Activated CD8-positive, alpha-beta T cell treated with anti-CD3 and anti-CD28 coated beads for 36 hours (primary cell): ENCODE data around the gene LPXN. TPM values are rescaled to one million over a fixed set of nuclear protein-coding genes. Genes with fewer than 3 reads are reported as not detected.
A peak's percentile ranks its signal among the peaks of the same experiment; 100 is the strongest.

ENCODE experiments used
- ATAC-seq: fragments of 200-7000 bp; cut with Tn5 transposase; one replicate; pipeline ENCODE4 v1.10.0; 2021; ENCODE audit warnings: mild to moderate bottlenecking, moderate library complexity
- CTCF ChIA-PET: fragments of 350-600 bp; sonication (Branson Sonifier 250); formaldehyde crosslinking; loops from one replicate; lab custom pipeline; 2021; ENCODE audit warnings: antibody characterized with exemption; lab: Charles Lee
- POLR2A ChIA-PET: fragments of 350-600 bp; sonication (Branson Sonifier 250); formaldehyde crosslinking; loops from one replicate; lab custom pipeline; 2021; ENCODE audit warnings: antibody characterized with exemption; lab: Charles Lee
- DNase-seq: peaks from one replicate; pipeline ENCODE4 v3.0.0-alpha.2; 2020
- H3K27ac Mint-ChIP-seq: one replicate; pipeline ENCODE4 v1.8.0; 2021; ENCODE audit warnings: mild to moderate bottlenecking, mixed read lengths
- H3K27me3 Mint-ChIP-seq: one replicate; pipeline ENCODE4 v1.8.0; 2021; ENCODE audit warnings: mixed read lengths
- H3K36me3 Mint-ChIP-seq: one replicate; pipeline ENCODE4 v1.8.0; 2021; ENCODE audit warnings: low read depth, mixed read lengths
- H3K4me1 Mint-ChIP-seq: one replicate; pipeline ENCODE4 v1.8.0; 2021; ENCODE audit warnings: low read depth, mixed read lengths
- H3K4me3 Mint-ChIP-seq: one replicate; pipeline ENCODE4 v1.8.0; 2021; ENCODE audit warnings: mild to moderate bottlenecking, moderate library complexity, mixed read lengths
- H3K9me3 Mint-ChIP-seq: one replicate; pipeline ENCODE4 v1.8.0; 2021; ENCODE audit warnings: mixed read lengths
- CTCF ChIP-seq: fragments of 200-600 bp; IDR thresholded peaks from one replicate; pipeline ENCODE4 v1.8.0; 2022; ENCODE audit warnings: antibody characterized with exemption, mild to moderate bottlenecking
- intact Hi-C: fragments of 100-400 bp; cut with micrococcal nuclease; formaldehyde crosslinking; loops from one replicate; pipeline ENCODE4 v1.10.0; 2022
- total RNA-seq, 2 experiments: library from RNA; stranded (reverse); gene quantifications; one replicate each; pipeline ENCODE4 v1.2.3, GENCODE V29; 2021

Gene LPXN
- total RNA-seq, 2 experiments from 2014 or later, result 139 TPM

DNA sequence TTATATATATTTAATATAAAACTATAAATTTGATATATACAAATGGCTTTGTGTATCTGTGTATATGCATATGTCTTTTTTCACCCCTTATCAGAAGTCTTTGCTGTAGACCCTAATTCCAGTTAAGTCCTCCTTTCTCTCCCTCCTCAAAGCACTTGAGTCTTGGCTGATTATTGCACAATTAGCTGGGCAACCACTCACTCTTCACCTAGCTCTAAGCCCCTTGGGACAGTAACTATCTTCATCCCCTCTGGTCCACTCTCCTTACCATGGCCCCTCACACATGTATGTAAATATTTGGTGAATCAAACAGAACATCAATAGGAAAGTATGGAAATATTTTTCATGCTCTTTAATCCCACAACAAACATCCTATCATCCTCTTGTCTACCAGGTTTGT is 66.8 kb downstream of the LPXN start:
- ChIA-PET POLR2A (interaction anchor here (1.2 kb wide), 1 partner anchor 16 kb away, joined by 4 read pairs; no protein-coding TSS in a partner anchor), CTCF (interaction anchor here (0.9 to 1.4 kb wide), 2 partner anchors 15 to 717 kb away, joined by 3 to 4 read pairs; no protein-coding TSS in a partner anchor)
- Mint-ChIP-seq H3K27ac (no peak overlapping the region), H3K4me3 (no peak overlapping the region), H3K36me3 (peaks cover 15% of the 10 kb centered on the region), H3K4me1 (peaks cover 21% of the 10 kb centered on the region), H3K27me3 (no peaks in the 10 kb centered on the region), H3K9me3 (no peaks in the 10 kb centered on the region)
- DNase-seq (no peak), ATAC-seq (no peak)
- TF ChIP-seq CTCF, result no peak
- intact Hi-C loops, result no loop called here

- peaks cover 21% of the 10 kb centered on the region for H3K4me1 Mint-ChIP-seq
- TF ChIP-seq CTCF, result no peak
- peak within 1 kb of the TSS; percentile 23 for H3K27ac Mint-ChIP-seq
- CTCF ChIA-PET, result no interaction called here
- peaks cover 15% of the 10 kb centered on the region for H3K36me3 Mint-ChIP-seq
- H3K4me3 Mint-ChIP-seq, result no peak within 1 kb of the TSS
- H3K9me3 Mint-ChIP-seq, result no peaks in the 10 kb centered on the region
- DNase-seq, result no peak
- intact Hi-C loops, result no loop called here
- POLR2A ChIA-PET, result no interaction called here
- no peaks in the 10 kb centered on the region for H3K27me3 Mint-ChIP-seq
- ATAC-seq, result no peak
Measured at GRCh38 chr11:58508005-58508404, 67.7 kb downstream of the LPXN start, which contains the start of gene OR5B21. Gene OR5B21 (minus strand): TSS chr11:58508105. CDS start chr11:58508105, 0 bp downstream.

DNA sequence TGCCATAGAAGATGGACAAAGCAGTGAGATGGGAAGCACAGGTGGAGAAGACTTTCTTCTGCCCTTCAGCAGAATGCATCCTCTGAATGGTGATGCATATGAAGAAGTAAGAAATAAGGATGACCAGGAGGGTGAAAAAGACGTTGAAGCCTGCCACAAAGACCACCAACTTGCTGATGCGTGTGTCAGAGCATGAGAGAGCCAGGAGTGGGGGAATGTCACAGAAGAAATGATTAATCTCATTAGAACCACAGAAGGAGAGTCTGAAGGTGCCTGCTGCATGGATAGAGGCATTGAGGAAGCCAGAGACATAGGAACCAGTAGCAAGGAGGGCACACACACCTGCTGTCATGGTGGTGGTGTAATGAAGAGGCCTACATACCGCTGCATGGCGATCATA is 68.3 kb downstream of the LPXN start:
- ChIA-PET POLR2A (no interaction called here), CTCF (interaction anchor here (1.2 kb wide), 1 partner anchor 17 kb away, joined by 5 read pairs; no protein-coding TSS in a partner anchor)
- peaks cover 17% of the 10 kb centered on the region for H3K36me3 Mint-ChIP-seq
- intact Hi-C loops, result no loop called here
- no peak for TF ChIP-seq CTCF
- no peaks in the 10 kb centered on the region for H3K9me3 Mint-ChIP-seq
- ATAC-seq (no peak), DNase-seq (no peak)
- H3K4me3 Mint-ChIP-seq, result no peak overlapping the region
- peak overlapping the region; percentile 23 for H3K27ac Mint-ChIP-seq
- no peaks in the 10 kb centered on the region for H3K27me3 Mint-ChIP-seq
- peaks cover 21% of the 10 kb centered on the region for H3K4me1 Mint-ChIP-seq

DNA sequence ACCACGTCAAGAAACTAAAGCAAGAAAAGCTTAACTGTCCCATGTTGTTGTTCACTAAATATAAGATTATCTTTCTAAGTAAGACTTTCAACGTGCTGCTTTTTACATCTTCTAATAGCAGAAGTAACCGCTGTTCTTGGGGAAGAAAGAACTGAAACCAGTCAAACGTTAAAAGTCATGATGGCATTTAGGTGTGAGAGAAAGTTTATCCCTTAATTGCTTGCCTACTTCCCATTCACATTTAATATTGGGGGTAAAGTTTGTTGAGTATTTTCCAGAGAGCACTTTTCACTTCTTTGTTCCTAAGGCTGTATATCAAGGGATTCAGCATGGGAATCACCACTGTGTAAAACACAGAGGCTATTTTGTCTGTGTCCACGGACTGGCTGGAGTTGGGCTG is 68.7 kb downstream of the LPXN start:
- ChIA-PET POLR2A (no interaction called here), CTCF (interaction anchor here (1.2 kb wide), 1 partner anchor 17 kb away, joined by 5 read pairs; no protein-coding TSS in a partner anchor)
- Mint-ChIP-seq H3K4me1 (peaks cover 21% of the 10 kb centered on the region), H3K4me3 (no peak overlapping the region), H3K27ac (peak overlapping the region; percentile 28), H3K9me3 (no peaks in the 10 kb centered on the region), H3K36me3 (peaks cover 17% of the 10 kb centered on the region), H3K27me3 (no peaks in the 10 kb centered on the region)
- no peak for ATAC-seq
- TF ChIP-seq CTCF, result no peak
- DNase-seq, result no peak
- intact Hi-C loops, result no loop called here

DNA sequence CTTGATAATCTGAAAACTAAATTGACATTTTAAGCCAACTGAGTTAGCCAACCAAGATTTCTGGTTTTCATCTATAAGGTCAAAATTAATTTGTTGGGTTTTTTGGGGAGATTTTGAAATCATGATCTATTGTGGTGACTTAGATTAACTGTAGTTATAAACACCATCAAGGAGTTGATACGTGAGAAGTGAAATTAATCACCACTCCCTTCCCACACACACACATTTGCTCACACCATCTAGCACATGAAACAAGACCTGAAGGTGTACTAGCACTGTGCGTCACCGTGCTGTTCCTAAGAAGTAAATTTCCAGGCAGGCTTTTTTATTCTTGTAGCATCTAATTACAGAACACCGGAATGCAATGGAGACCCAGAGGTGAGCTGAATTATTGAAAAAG is 69.8 kb downstream of the LPXN start:
- DNase-seq (peak; percentile 48), ATAC-seq (peak; percentile 88)
- no peaks in the 10 kb centered on the region for H3K27me3 Mint-ChIP-seq
- peak overlapping the region; percentile 22 for H3K4me3 Mint-ChIP-seq
- intact Hi-C loops, result no loop called here
- H3K4me1 Mint-ChIP-seq, result peaks cover 21% of the 10 kb centered on the region
- ChIA-PET CTCF (interaction anchor here (0.9 to 2.1 kb wide), 2 partner anchors 18 to 705 kb away, joined by 4 to 12 read pairs; no protein-coding TSS in a partner anchor), POLR2A (interaction anchor here (2.3 kb wide), 1 partner anchor 71 kb away, joined by 5 read pairs; no protein-coding TSS in a partner anchor)
- no peaks in the 10 kb centered on the region for H3K9me3 Mint-ChIP-seq
- H3K36me3 Mint-ChIP-seq, result peaks cover 17% of the 10 kb centered on the region
- H3K27ac Mint-ChIP-seq, result peak overlapping the region; percentile 72
- no peak for TF ChIP-seq CTCF
